H1 (cell line): Measurements from ENCODE around the gene CYP46A1. TPM values are rescaled to one million over a fixed set of nuclear protein-coding genes. Genes with fewer than 3 reads are reported as not detected.

Source experiments
- ASH2L ChIP-seq: fragments of 200-600, 300-600 bp; sonication (generic); IDR thresholded peaks from one replicate; pipeline ENCODE4 v1.7.1; 2017; ENCODE audit warnings: low read length
- BRCA1 ChIP-seq: IDR thresholded peaks from 2 replicates; pipeline ENCODE4 v1.6.1; 2012; ENCODE audit warnings: low read depth, low read length, improper control_type of control experiment
- CEBPB ChIP-seq: IDR thresholded peaks from 2 replicates; pipeline ENCODE4 v1.6.1; 2012; ENCODE audit warnings: low read depth, low read length
- CTBP2 ChIP-seq: IDR thresholded peaks from 2 replicates; pipeline ENCODE4 v1.7.0; 2011; ENCODE audit warnings: borderline replicate concordance, mild to moderate bottlenecking, moderate library complexity, mixed read lengths, low read length; ENCODE audit not compliant: insufficient read depth, insufficient read length
- GTF2F1 ChIP-seq: IDR thresholded peaks from 2 replicates; pipeline ENCODE4 v1.6.1; 2012; ENCODE audit warnings: low read depth, low read length, improper control_type of control experiment, borderline replicate concordance
- KDM1A ChIP-seq: fragments of 200-600, 300-600 bp; sonication (generic); IDR thresholded peaks from 2 replicates; pipeline ENCODE4 v1.7.1; 2016; ENCODE audit warnings: mild to moderate bottlenecking, low read length, borderline replicate concordance
- RNF2 ChIP-seq: fragments of 200-900, 300-1000 bp; sonication (generic); IDR thresholded peaks from 2 replicates; pipeline ENCODE4 v1.7.1; 2016; ENCODE audit warnings: borderline replicate concordance, low read depth, mild to moderate bottlenecking, antibody characterized with exemption, low read length; ENCODE audit not compliant: poor library complexity, severe bottlenecking; ENCODE audit errors: missing control alignments
- SAP30 ChIP-seq: fragments of 300-600 bp; sonication (generic); IDR thresholded peaks from 2 replicates; pipeline ENCODE4 v1.7.1; 2012; ENCODE audit warnings: low read length, moderate library complexity, mild to moderate bottlenecking, inconsistent platforms; ENCODE audit not compliant: insufficient read depth, insufficient replicate concordance
- SP2 ChIP-seq: IDR thresholded peaks from 2 replicates; pipeline ENCODE4 v1.6.1; 2012; ENCODE audit warnings: mild to moderate bottlenecking, low read length, inconsistent platforms
- SUZ12 ChIP-seq: fragments of 200-600 bp; sonication (generic); IDR thresholded peaks from 2 replicates; pipeline ENCODE4 v1.6.1; 2012; ENCODE audit warnings: mild to moderate bottlenecking, inconsistent platforms, low read length, moderate library complexity, mixed read lengths
- TBP ChIP-seq: IDR thresholded peaks from 2 replicates; pipeline ENCODE4 v1.6.1; 2011; ENCODE audit warnings: low read depth, low read length, improper control_type of control experiment
- polyA plus RNA-seq, 7 experiments: library from polyadenylated mRNA; depleted of rRNA in 3 of 7; stranded (reverse) in 5 of 7; unstranded in 2 of 7; fragments of >200 nt in 5 of 7; fragments of 200-250 nt in 2 of 7; gene quantifications; 1 replicate in 5 of 7; 2 replicates in 1 of 7; 4 replicates in 1 of 7; pipeline versions ENCODE4 v1.2.1 to v1.2.3, GENCODE V29; 2011 to 2013; ENCODE audit warnings: missing spikeins in 2 of 7, mixed read lengths in 2 of 7
- total RNA-seq: library from RNA; stranded (reverse); fragmentation: NEBNext Ultra II Directional; extraction: Animal tissue kit (Norgen Biotek cat#: 25700); gene quantifications from 2 replicates; pipeline ENCODE4 v1.2.1, GENCODE V29; 2021
- TF ChIP-seq, protein P1 (sequence below), 3 experiments: IDR thresholded peaks; 1 replicate in 2 of 3; 2 replicates in 1 of 3; pipeline versions ENCODE4 v1.5.1 to v1.6.1; 2011; ENCODE audit warnings: low read length in 3 of 3, mild to moderate bottlenecking in 3 of 3, inconsistent platforms in 2 of 3, low read depth in 1 of 3, moderate library complexity in 1 of 3; ENCODE audit not compliant: insufficient read depth in 1 of 3; ENCODE audit errors: control extremely low read depth in 1 of 3

CYP46A1 gene
- total and polyA plus RNA-seq, 2 of the 8 experiments (the other 6 are each of a cell fraction or from before 2014, with no cell fraction given): 0.41 to 1.3 TPM

DNA sequence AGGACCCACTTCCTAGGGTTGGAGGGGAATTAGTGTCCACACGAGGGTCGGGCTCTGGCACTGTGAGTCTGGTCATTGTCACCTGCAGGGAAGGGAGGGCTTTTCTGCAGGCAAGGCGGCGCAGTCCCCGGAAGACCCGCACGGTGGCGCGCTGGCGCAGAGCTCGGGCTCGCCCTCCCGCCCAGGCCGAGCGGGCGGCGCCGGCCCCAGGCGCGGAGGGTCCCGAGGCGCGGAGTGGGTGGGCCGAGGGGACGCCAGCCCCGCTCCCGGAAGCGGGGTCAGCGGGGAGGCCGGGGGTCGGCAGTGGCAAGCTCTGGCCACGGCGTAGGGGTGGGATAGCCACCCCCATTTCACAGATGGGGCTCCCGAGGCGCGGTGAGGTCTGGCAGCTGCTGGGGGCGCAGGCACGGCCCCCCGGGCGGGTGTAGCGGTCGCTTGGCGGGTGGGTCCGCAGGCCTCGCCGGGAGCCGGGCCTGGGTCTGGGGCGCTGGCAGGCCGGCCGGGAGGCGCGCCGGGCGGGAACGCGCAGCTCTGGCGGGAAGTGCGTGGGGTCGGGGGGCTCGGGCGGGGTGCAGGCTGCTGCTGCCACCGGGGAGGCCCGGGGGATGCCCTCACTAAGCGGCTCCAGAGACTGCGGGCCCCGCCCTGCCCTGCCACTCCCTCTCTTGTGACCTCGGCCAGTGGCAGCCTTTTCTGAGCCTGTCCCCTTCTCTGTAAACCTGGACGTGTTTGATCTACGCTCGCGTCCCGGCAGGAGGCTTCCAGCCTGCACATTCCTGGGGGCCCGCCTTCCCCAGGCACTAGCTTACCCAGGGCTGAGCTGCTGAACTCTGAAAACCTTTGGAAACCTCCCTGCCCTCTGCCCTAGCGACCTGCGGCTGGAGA is 46.1 kb downstream of the CYP46A1 start (continued):
- no peak for TF ChIP-seq CEBPB
- no peak for TF ChIP-seq TBP
- no peak for TF ChIP-seq CTBP2
- no peak for TF ChIP-seq SP2
- TF ChIP-seq GTF2F1: no peak
- TF ChIP-seq, protein P1, sequence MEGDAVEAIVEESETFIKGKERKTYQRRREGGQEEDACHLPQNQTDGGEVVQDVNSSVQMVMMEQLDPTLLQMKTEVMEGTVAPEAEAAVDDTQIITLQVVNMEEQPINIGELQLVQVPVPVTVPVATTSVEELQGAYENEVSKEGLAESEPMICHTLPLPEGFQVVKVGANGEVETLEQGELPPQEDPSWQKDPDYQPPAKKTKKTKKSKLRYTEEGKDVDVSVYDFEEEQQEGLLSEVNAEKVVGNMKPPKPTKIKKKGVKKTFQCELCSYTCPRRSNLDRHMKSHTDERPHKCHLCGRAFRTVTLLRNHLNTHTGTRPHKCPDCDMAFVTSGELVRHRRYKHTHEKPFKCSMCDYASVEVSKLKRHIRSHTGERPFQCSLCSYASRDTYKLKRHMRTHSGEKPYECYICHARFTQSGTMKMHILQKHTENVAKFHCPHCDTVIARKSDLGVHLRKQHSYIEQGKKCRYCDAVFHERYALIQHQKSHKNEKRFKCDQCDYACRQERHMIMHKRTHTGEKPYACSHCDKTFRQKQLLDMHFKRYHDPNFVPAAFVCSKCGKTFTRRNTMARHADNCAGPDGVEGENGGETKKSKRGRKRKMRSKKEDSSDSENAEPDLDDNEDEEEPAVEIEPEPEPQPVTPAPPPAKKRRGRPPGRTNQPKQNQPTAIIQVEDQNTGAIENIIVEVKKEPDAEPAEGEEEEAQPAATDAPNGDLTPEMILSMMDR (IDR thresholded peaks at IDR 0.05; ENCODE audit: control extremely low read depth in 1 of 3, insufficient read depth in 1 of 3, low read depth in 1 of 3, low read length in 3 of 3): peak in 2 of 3 experiments; percentile 96; a peak in 3 of 4 replicates
- no peak for TF ChIP-seq KDM1A
- no peak for TF ChIP-seq SUZ12
- peak; percentile 19 for TF ChIP-seq ASH2L
- no peak for TF ChIP-seq BRCA1
- no peak for TF ChIP-seq RNF2
- TF ChIP-seq SAP30: no peak
